Suppressor macrophage treated with lipopolysaccharide for 4 hours (primary cell): ENCODE data around the gene LZTS2.
"Not testable (repeated sequence)": the region's sequence is repeated elsewhere in the genome, so short reads cannot be mapped to it uniquely, and the experiment has no call there.

Experiments
- DNase-seq: peaks from one replicate; pipeline ENCODE4 v3.0.0-alpha.2; 2020

LZTS2 gene, protein sequence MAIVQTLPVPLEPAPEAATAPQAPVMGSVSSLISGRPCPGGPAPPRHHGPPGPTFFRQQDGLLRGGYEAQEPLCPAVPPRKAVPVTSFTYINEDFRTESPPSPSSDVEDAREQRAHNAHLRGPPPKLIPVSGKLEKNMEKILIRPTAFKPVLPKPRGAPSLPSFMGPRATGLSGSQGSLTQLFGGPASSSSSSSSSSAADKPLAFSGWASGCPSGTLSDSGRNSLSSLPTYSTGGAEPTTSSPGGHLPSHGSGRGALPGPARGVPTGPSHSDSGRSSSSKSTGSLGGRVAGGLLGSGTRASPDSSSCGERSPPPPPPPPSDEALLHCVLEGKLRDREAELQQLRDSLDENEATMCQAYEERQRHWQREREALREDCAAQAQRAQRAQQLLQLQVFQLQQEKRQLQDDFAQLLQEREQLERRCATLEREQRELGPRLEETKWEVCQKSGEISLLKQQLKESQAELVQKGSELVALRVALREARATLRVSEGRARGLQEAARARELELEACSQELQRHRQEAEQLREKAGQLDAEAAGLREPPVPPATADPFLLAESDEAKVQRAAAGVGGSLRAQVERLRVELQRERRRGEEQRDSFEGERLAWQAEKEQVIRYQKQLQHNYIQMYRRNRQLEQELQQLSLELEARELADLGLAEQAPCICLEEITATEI

GRCh38 chr10:100999742-101000126 is at the start of gene LZTS2:
TSS of gene LZTS2 (plus strand) at chr10:100999808. CDS start at chr10:101002539, 2,731 bp downstream.
- no peak for DNase-seq

- peak; percentile 57 for DNase-seq
Measured at GRCh38 chr10:100960251-100960650, 39.4 kb upstream of the LZTS2 start.

DNA sequence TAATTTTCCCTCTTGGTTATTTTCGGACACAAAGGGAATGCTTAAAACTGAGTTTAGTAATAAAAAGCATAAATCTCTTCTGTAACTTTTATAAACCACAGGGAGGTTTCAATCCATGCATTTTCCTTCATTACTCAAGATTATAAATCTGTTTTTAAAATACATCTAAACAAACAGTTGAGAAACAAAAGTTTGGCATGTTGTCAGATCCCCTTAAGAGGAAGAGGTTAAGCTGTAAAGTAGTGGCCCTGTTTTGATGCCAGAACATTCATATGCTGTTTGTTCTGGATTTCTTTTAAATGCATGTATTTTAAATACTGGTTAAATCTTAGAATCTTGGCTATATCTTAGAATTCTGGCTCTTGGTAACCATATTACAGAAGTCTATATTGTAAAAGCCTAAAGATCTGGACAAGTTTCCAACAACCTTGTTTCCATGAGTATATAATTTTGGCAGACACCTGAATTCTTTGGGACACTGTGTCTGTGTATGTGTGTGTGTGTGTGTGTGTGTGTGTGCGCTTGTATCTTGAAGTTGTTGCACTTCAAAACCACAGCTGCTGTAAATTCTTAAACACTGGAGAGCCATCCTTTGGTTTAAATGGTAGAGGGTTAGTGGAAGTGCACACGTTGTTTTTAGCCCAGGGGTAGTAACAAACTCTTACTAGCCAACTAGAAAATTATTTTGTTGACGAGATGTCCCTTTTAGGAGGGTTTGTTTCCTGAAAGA is 37.1 kb upstream of the LZTS2 start:
- DNase-seq: no peak

- DNase-seq: no peak
Measured at GRCh38 chr10:100963826-100964225, 35.8 kb upstream of the LZTS2 start.

DNA sequence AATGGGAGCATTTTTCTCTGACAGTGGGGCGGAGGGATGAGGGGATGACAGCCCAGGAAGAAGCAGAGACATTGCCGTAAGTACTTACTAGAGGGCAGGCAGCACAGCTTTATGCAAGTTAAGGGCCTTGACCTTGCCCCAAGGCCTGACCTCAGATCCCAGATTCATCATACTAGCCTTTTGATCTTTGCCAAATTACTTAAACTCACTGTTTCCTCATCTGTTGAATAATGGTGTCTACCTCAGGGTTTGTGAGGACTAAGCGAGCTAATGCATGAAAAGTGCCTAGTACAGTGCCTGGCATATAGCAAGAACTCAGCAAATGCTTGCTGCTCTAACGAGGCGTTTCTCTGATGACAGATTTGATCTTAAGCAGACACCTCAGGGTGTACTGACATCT is 33.8 kb upstream of the LZTS2 start:
- DNase-seq: no peak

GRCh38 chr10:100966887-100967286 is 32.7 kb upstream of the LZTS2 start:
- DNase-seq: no peak

- DNase-seq: no peak
Measured at GRCh38 chr10:100967332-100967731, 32.3 kb upstream of the LZTS2 start.

DNA sequence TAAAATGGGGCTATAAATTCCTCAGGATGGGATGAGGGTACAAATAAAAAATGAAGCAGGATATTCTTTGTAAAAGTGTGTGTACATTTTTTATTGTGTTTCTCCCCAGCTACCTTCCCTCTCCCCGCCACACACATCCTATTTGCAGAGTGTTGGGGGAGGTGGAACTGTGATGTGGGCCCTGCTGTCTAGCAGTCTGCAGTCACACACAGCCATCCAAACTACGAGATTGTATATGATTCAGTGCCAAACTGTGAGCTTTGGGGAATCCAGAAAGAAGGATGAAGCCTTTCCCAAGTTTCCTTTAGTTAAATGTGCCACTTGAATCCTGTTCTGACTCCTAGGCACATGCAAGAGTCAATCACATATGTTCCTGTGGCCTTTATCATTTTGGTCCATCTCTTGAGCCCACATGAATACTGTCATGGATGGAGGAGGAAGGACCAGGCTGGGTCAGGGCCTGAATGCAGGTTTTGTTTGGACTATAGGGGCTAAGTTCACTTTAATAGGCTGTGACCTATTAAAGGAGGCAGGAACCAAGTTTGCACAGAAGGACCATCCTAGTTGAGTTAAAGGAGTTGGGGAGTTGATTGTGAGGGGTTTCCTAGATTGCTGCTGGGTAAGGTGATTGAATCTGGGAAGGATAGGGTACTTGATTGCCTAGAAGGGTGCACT is 31.4 kb upstream of the LZTS2 start:
- no peak for DNase-seq

- DNase-seq: no peak
Measured at GRCh38 chr10:100968863-100969186, 30.8 kb upstream of the LZTS2 start.

DNA sequence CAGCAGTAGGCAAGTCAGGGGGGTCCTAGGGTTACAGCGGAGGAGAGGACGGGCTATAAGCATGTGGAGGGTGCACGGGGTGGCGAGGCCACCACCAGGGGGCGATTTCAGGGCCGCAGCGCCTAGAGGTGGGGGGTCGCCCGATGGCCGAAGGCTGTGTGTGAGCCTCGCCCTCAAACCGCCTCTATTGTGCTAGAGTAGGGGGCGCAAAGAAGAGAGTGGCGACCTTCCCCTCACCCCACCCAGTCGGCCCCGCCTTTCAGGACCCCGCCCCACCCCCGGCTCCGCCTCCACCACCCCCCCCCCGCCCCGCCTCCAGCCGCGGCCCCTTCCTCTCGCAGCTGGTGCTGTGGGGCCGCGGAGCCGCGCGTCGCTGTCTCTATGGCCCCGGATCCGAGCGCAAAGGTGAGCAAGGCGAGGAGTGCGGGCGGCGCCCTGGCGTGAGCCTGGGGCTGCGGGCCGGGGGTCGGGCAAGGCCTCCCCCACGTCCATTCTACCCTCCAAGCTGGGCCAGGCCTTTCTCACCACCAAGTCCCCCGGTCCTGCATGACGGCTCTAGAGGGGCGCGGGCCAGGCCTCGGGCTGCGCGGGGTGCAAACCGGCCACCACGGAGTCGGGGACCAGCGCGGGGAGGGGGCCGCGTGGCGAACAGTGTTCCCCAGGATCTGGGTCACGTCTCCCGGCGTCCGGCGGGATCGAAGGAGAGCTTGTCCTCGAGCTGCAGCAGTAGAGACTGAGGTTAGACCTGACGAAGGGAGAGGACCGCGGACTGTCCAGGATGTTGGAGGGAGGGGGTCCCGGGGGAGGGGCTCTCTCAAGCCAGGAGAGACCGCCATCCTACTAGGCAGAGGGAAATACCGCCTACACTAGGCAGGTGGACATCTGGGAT is 30.2 kb upstream of the LZTS2 start, which contains the start of gene SEMA4G:
Gene SEMA4G (plus strand): TSS at position 318 of the 889 bp plus-strand sequence. CDS start 3,409 bp downstream, outside the sequence.
- DNase-seq: peak; percentile 25

GRCh38 chr10:100970076-100970913 is 29.3 kb upstream of the LZTS2 start:
- no peak for DNase-seq

GRCh38 chr10:100970914-100971811 is 28.4 kb upstream of the LZTS2 start:
- DNase-seq: no peak

DNA sequence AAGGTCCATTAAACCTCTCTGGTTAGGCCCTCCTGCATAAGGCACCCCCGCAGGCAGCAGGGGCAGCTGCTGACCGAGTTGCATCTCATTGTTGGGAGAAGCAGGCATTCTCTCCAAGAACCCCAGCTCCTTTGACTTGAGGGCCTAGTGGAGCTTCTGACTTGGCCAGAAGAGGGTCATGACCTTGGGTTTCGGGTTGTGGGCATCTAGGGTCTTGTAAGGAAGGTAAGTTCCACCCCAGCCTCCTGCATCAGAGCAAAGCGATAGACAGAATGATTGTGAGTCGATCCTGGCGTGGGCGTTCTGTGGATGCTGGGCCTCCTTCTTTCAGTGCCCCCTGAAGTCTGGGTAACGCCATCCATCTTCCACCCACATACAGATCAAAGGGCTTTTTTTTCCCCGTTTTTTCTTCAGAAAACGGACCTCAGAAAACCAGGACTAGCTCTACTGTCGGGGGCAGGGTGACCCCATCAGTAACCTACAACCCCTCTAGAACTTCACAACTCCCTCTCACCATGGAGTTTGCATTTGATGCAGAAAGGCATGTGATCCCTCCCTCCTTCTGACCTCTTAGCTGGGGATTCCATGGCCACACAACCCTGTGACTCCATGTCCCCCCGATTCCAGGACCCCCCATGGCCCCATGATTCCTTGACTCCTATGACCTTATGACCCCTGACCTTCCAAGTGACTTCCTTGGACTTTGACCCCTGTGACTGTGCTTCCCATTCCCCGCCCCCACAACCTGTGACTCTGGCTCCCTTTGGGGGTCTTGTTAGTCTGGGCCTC is 27.3 kb upstream of the LZTS2 start:
- no peak for DNase-seq

- no peak for DNase-seq
Measured at GRCh38 chr10:100972904-100973535, 26.6 kb upstream of the LZTS2 start.

DNA sequence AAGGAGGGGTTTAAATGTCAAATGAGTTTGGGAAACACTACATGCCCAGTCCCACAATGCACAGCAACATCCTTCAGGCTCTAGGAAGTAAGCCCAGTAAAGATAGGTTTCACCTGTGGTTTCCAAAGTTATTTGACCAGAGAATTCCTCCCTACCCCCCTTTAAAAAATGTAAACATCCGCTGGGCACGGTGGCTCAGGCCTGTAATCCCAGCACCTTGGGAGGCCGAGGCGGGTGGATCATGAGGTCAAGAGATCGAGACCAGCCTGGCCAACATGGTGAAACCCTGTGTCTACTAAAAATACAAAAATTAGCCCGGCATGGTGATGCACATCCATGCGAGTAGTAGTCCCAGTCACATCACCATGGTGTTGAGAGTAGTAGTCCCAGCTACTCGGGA is 24.2 kb upstream of the LZTS2 start:
- not testable (repeated sequence) for DNase-seq

DNA sequence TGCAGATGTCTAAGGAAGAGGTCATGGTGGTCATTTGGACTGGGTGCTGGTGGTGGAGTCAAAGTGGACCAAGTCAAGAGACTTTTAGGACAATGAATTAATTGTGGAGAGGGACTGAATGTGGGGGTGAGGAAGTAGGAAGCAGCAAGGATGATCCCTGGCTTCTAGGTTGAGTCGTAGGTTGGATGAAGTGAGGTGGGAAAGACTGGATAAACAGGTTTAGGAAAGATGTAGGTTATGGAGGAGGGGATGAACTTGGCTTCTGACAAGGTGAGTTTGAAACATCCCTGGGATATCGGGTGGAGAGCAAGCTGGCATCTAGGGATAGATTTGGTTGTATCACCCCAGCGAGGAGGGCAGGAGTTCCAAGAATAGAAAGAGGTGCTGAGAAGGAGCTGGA is 22.7 kb upstream of the LZTS2 start:
- DNase-seq: no peak

- DNase-seq: no peak
Measured at GRCh38 chr10:100977436-100977835, 22.2 kb upstream of the LZTS2 start.

DNA sequence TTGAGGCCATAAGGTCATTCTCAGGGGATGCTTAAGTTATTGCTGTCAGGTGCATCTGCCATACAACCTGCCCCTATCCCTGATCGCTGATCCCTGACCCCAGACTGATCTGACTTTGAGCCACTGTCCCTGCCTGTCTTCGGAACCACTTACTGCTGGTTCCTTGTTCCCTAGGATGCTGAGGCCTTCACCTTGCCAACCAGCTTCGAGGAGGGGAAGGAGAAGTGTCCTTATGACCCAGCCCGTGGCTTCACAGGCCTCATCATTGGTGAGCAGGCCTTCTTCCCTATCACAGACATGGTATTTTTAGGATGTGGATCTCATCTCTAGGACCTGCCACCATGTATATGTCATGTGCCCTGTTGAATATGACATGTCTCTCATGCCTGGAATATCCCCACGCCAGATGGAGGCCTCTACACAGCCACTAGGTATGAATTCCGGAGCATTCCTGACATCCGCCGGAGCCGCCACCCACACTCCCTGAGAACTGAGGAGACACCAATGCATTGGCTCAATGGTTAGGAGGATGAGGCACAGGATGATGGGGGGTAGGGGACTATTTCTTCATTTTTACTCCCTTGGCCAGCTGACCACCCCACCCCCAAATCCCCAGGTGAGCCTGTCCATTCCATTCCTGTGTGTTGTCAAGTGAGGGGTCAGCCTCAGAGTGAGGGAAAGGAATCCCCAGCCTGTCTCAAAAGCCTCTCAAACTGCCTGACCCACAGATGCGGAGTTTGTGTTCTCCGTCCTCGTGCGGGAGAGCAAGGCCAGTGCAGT is 21.3 kb upstream of the LZTS2 start:
- DNase-seq: no peak
